ENCODE data around the gene CELSR2. TPM values are rescaled to one million over a fixed set of nuclear protein-coding genes. Genes with fewer than 3 reads are reported as not detected.

The CELSR2 gene
- total and polyA plus RNA-seq, 4 donors, result 1.4 to 7.9 (median 5.1) TPM

DNA sequence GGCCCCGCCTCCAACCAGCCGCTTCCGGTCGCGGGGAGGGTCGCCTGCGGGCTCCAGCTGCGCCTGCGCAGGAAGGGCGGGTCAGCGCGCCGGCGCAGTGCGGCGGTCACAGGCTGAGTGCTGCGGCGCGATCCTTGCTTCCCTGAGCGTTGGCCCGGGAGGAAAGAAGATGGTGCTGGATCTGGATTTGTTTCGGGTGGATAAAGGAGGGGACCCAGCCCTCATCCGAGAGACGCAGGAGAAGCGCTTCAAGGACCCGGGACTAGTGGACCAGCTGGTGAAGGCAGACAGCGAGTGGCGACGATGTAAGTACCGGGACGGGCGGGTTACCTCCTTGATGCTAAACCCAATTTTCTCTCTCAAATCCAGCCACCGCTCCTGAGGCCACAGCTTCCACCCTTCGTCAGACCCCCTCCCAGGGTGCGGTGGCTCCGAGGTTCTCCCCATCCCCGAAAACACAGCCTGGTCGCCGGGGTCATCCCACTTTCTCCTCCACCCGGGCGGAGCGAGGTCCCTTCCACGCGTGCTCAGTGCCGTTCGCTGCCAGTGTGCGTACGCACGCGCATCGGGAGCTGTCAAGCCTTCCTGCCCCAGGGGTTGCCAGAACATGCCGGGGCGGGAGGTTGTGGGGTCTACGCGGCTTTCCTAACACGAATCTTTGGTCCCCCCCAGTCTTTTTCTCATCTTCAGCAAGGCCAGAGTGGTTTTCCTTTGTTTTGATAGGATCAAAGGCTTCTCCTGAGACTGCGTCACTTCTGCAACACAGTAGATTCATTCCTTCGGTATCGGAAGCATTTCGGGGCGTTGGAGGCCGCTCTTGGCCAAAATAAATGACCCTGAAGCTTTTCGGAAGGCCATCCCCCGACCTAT lies 35.3 kb upstream of the CELSR2 start, which contains the start of gene SARS1:
TSS of gene SARS1 (plus strand) at position 95 of the 870 bp plus-strand sequence. CDS start at position 170, 75 bp downstream.
- H3K36me3 ChIP-seq (ENCODE audit: control insufficient read depth in 4 of 4, insufficient read depth in 4 of 4, low read length in 4 of 4), result peaks cover 0 to 5% (median under 1%) of the 10 kb centered on the region in 4 donors
- peaks cover 1 to 17% (median 6%) of the 10 kb centered on the region in 5 donors for H3K4me1 ChIP-seq (ENCODE audit: control insufficient read depth in 5 of 5, insufficient read depth in 5 of 5, low read length in 5 of 5)
- WGBS, 2 donors, result 0% methylated on average over 61 to 64 of the region's 64 CpGs
- no peaks in the 10 kb centered on the region for H3K27me3 ChIP-seq (ENCODE audit: control insufficient read depth in 3 of 3, insufficient read depth in 3 of 3, low read length in 2 of 3)
- H3K4me3 ChIP-seq, result peak within 1 kb of the TSS; percentile 96
- TF ChIP-seq, protein P1, sequence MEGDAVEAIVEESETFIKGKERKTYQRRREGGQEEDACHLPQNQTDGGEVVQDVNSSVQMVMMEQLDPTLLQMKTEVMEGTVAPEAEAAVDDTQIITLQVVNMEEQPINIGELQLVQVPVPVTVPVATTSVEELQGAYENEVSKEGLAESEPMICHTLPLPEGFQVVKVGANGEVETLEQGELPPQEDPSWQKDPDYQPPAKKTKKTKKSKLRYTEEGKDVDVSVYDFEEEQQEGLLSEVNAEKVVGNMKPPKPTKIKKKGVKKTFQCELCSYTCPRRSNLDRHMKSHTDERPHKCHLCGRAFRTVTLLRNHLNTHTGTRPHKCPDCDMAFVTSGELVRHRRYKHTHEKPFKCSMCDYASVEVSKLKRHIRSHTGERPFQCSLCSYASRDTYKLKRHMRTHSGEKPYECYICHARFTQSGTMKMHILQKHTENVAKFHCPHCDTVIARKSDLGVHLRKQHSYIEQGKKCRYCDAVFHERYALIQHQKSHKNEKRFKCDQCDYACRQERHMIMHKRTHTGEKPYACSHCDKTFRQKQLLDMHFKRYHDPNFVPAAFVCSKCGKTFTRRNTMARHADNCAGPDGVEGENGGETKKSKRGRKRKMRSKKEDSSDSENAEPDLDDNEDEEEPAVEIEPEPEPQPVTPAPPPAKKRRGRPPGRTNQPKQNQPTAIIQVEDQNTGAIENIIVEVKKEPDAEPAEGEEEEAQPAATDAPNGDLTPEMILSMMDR (IDR thresholded peaks at IDR 0.05; ENCODE audit: control extremely low read depth, extremely low read depth), result no peak
- peak within 1 kb of the TSS; percentile 60 to 93 for H3K9ac ChIP-seq (ENCODE audit: insufficient read depth in 1 of 2, low read length in 2 of 2)
- H3K27ac ChIP-seq (ENCODE audit: low read depth in 1 of 2, low read length in 1 of 2), result peak within 1 kb of the TSS; percentile 78 to 97
- peak; percentile 92 to 95 (median 93) for DNase-seq
- peak; percentile 95 for ATAC-seq (ENCODE audit: insufficient read depth, low FRiP score)
- H3K9me3 ChIP-seq (ENCODE audit: control insufficient read depth in 4 of 4, insufficient read depth in 3 of 4, low read length in 3 of 4), result no peaks in the 10 kb centered on the region

- 12 to 18% methylated on average over 13 of the region's 13 CpGs for WGBS, 2 donors
- peak; percentile 58 to 82 (median 70) for DNase-seq
- peak overlapping the region; percentile 96 for H3K4me3 ChIP-seq
- H3K9me3 ChIP-seq (ENCODE audit: control insufficient read depth in 4 of 4, insufficient read depth in 3 of 4, low read length in 3 of 4), result no peaks in the 10 kb centered on the region
- peaks cover 0 to 5% (median under 1%) of the 10 kb centered on the region in 4 donors for H3K36me3 ChIP-seq (ENCODE audit: control insufficient read depth in 4 of 4, insufficient read depth in 4 of 4, low read length in 4 of 4)
- ATAC-seq (ENCODE audit: insufficient read depth, low FRiP score), result no peak
- no peaks in the 10 kb centered on the region for H3K27me3 ChIP-seq (ENCODE audit: control insufficient read depth in 3 of 3, insufficient read depth in 3 of 3, low read length in 2 of 3)
- peaks cover 1 to 12% (median 6%) of the 10 kb centered on the region in 5 donors for H3K4me1 ChIP-seq (ENCODE audit: control insufficient read depth in 5 of 5, insufficient read depth in 5 of 5, low read length in 5 of 5)
- peak overlapping the region; percentile 60 to 93 for H3K9ac ChIP-seq (ENCODE audit: insufficient read depth in 1 of 2, low read length in 2 of 2)
- H3K27ac ChIP-seq (ENCODE audit: low read depth in 1 of 2, low read length in 1 of 2), result peak overlapping the region; percentile 78 to 97
- TF ChIP-seq, protein P1 (IDR thresholded peaks at IDR 0.05; ENCODE audit: control extremely low read depth, extremely low read depth), result no peak
These were observed 34.4 kb upstream of the CELSR2 start for GRCh38 chr1:109214695-109215623.

DNA sequence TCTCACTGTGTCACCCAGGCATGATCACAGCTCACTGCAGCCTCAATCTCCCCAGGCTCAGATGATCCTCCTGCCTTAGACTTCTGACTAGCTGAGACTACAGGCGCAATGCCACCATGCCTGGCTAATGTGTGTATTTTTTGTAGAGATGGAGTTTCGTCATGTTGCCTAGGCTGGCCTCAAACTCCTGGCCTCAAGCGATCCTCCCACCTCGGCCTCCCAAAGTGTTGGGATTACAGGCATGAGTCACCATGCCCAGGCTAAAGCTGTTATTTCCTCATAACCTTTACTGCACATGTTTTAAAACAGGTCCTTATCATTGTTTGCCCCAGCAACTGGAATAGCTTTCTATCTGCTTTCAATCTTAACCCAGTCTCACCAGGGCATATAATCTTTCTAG lies 32.7 kb upstream of the CELSR2 start:
- Histone ChIP-seq H3K4me1 (ENCODE audit: control insufficient read depth in 5 of 5, insufficient read depth in 5 of 5, low read length in 5 of 5) (peaks cover 1 to 12% (median 6%) of the 10 kb centered on the region in 5 donors), H3K9ac (ENCODE audit: insufficient read depth in 1 of 2, low read length in 2 of 2) (no peak overlapping the region), H3K27me3 (ENCODE audit: control insufficient read depth in 3 of 3, insufficient read depth in 3 of 3, low read length in 2 of 3) (no peaks in the 10 kb centered on the region), H3K9me3 (ENCODE audit: control insufficient read depth in 4 of 4, insufficient read depth in 3 of 4, low read length in 3 of 4) (no peaks in the 10 kb centered on the region), H3K27ac (ENCODE audit: low read depth in 1 of 2, low read length in 1 of 2) (peak overlapping the region in 1 of 2 donors; percentile 13), H3K4me3 (no peak overlapping the region), H3K36me3 (ENCODE audit: control insufficient read depth in 4 of 4, insufficient read depth in 4 of 4, low read length in 4 of 4) (peaks cover 0 to 9% (median 2%) of the 10 kb centered on the region in 4 donors)
- TF ChIP-seq, protein P1 (IDR thresholded peaks at IDR 0.05; ENCODE audit: control extremely low read depth, extremely low read depth), result no peak
- ATAC-seq (ENCODE audit: insufficient read depth, low FRiP score) (no peak), DNase-seq (no peak)
- WGBS, 2 donors, result 91 to 98% methylated on average over 4 of the region's 4 CpGs
